Measurements from ENCODE around the gene CD99L2.

CD99L2 gene

GRCh38 chrX:150775569-150776350, 122.7 kb downstream of the CD99L2 start:
- H3K4me1 ChIP-seq (ENCODE audit: insufficient read depth, low read length): 0 out of 2 replicates have a peak, but pooled peaks cover 5% of the 10 kb centered on the region
- H3K9ac ChIP-seq (ENCODE audit: low read depth, low read length): no peak overlapping the region
- H3K36me3 ChIP-seq (ENCODE audit: insufficient read depth, low read depth, low read length): peaks cover 6% of the 10 kb centered on the region; the same call in 1 of the 2 replicates
- no peak overlapping the region for H3K27ac ChIP-seq (ENCODE audit: low read length)
- no peaks in the 10 kb centered on the region for H3K27me3 ChIP-seq (ENCODE audit: insufficient read depth, low read length)
- H3K9me3 ChIP-seq (ENCODE audit: insufficient read depth, low read depth, low read length): no peaks in the 10 kb centered on the region
- H3K4me3 ChIP-seq (ENCODE audit: low read length): no peak overlapping the region

- Histone ChIP-seq H3K4me3 (ENCODE audit: low read length) (no peak overlapping the region), H3K27ac (ENCODE audit: low read length) (no peak overlapping the region), H3K27me3 (ENCODE audit: insufficient read depth, low read length) (no peaks in the 10 kb centered on the region), H3K4me1 (ENCODE audit: insufficient read depth, low read length) (0 out of 2 replicates have a peak, but pooled peaks cover 5% of the 10 kb centered on the region), H3K9me3 (ENCODE audit: insufficient read depth, low read depth, low read length) (no peaks in the 10 kb centered on the region), H3K36me3 (ENCODE audit: insufficient read depth, low read depth, low read length) (peaks cover 6% of the 10 kb centered on the region; the same call in 1 of the 2 replicates), H3K9ac (ENCODE audit: low read depth, low read length) (no peak overlapping the region)
Measured at GRCh38 chrX:150774798-150775568, 123.5 kb downstream of the CD99L2 start.

GRCh38 chrX:150773634-150774033, 124.8 kb downstream of the CD99L2 start:
- Histone ChIP-seq H3K36me3 (ENCODE audit: insufficient read depth, low read depth, low read length) (peaks cover 6% of the 10 kb centered on the region; the same call in 1 of the 2 replicates), H3K9ac (ENCODE audit: low read depth, low read length) (no peak overlapping the region), H3K4me3 (ENCODE audit: low read length) (no peak overlapping the region), H3K4me1 (ENCODE audit: insufficient read depth, low read length) (0 out of 2 replicates have a peak, but pooled peaks cover 5% of the 10 kb centered on the region), H3K27ac (ENCODE audit: low read length) (no peak overlapping the region), H3K9me3 (ENCODE audit: insufficient read depth, low read depth, low read length) (no peaks in the 10 kb centered on the region), H3K27me3 (ENCODE audit: insufficient read depth, low read length) (no peaks in the 10 kb centered on the region)

GRCh38 chrX:150773117-150773516, 125.4 kb downstream of the CD99L2 start:
- Histone ChIP-seq H3K9ac (ENCODE audit: low read depth, low read length) (no peak overlapping the region), H3K36me3 (ENCODE audit: insufficient read depth, low read depth, low read length) (peaks cover 6% of the 10 kb centered on the region; the same call in 1 of the 2 replicates), H3K4me3 (ENCODE audit: low read length) (no peak overlapping the region), H3K27me3 (ENCODE audit: insufficient read depth, low read length) (no peaks in the 10 kb centered on the region), H3K9me3 (ENCODE audit: insufficient read depth, low read depth, low read length) (no peaks in the 10 kb centered on the region), H3K27ac (ENCODE audit: low read length) (no peak overlapping the region), H3K4me1 (ENCODE audit: insufficient read depth, low read length) (0 out of 2 replicates have a peak, but pooled peaks cover 5% of the 10 kb centered on the region)

GRCh38 chrX:150772150-150772970, 126.1 kb downstream of the CD99L2 start:
- Histone ChIP-seq H3K27me3 (ENCODE audit: insufficient read depth, low read length) (no peaks in the 10 kb centered on the region), H3K9ac (ENCODE audit: low read depth, low read length) (no peak overlapping the region), H3K27ac (ENCODE audit: low read length) (no peak overlapping the region), H3K4me1 (ENCODE audit: insufficient read depth, low read length) (0 out of 2 replicates have a peak, but pooled peaks cover 4% of the 10 kb centered on the region), H3K4me3 (ENCODE audit: low read length) (no peak overlapping the region), H3K9me3 (ENCODE audit: insufficient read depth, low read depth, low read length) (no peaks in the 10 kb centered on the region), H3K36me3 (ENCODE audit: insufficient read depth, low read depth, low read length) (peaks cover 6% of the 10 kb centered on the region; the same call in 1 of the 2 replicates)

- Histone ChIP-seq H3K36me3 (ENCODE audit: insufficient read depth, low read depth, low read length) (peaks cover 6% of the 10 kb centered on the region; the same call in 1 of the 2 replicates), H3K4me1 (ENCODE audit: insufficient read depth, low read length) (no peaks in the 10 kb centered on the region), H3K9ac (ENCODE audit: low read depth, low read length) (no peak overlapping the region), H3K9me3 (ENCODE audit: insufficient read depth, low read depth, low read length) (no peaks in the 10 kb centered on the region), H3K4me3 (ENCODE audit: low read length) (no peak overlapping the region), H3K27ac (ENCODE audit: low read length) (no peak overlapping the region), H3K27me3 (ENCODE audit: insufficient read depth, low read length) (no peaks in the 10 kb centered on the region)
Measured at GRCh38 chrX:150771116-150771515, 127.4 kb downstream of the CD99L2 start.

GRCh38 chrX:150770623-150771022, 127.8 kb downstream of the CD99L2 start:
- no peaks in the 10 kb centered on the region for H3K27me3 ChIP-seq (ENCODE audit: insufficient read depth, low read length)

GRCh38 chrX:150769408-150769807, 129.1 kb downstream of the CD99L2 start:
- Histone ChIP-seq H3K4me1 (ENCODE audit: insufficient read depth, low read length) (no peaks in the 10 kb centered on the region), H3K36me3 (ENCODE audit: insufficient read depth, low read depth, low read length) (no peaks in the 10 kb centered on the region), H3K27ac (ENCODE audit: low read length) (no peak overlapping the region), H3K4me3 (ENCODE audit: low read length) (no peak overlapping the region), H3K27me3 (ENCODE audit: insufficient read depth, low read length) (no peaks in the 10 kb centered on the region), H3K9me3 (ENCODE audit: insufficient read depth, low read depth, low read length) (no peaks in the 10 kb centered on the region), H3K9ac (ENCODE audit: low read depth, low read length) (no peak overlapping the region)

More at GRCh38 chrX:150770623-150771022, 127.8 kb downstream of the CD99L2 start:
- Histone ChIP-seq H3K4me1 (ENCODE audit: insufficient read depth, low read length) (no peaks in the 10 kb centered on the region), H3K4me3 (ENCODE audit: low read length) (no peak overlapping the region), H3K9me3 (ENCODE audit: insufficient read depth, low read depth, low read length) (no peaks in the 10 kb centered on the region), H3K27ac (ENCODE audit: low read length) (no peak overlapping the region), H3K36me3 (ENCODE audit: insufficient read depth, low read depth, low read length) (peaks cover 6% of the 10 kb centered on the region; the same call in 1 of the 2 replicates), H3K9ac (ENCODE audit: low read depth, low read length) (no peak overlapping the region)

GRCh38 chrX:150768580-150769190, 129.8 kb downstream of the CD99L2 start:
- H3K36me3 ChIP-seq (ENCODE audit: insufficient read depth, low read depth, low read length): no peaks in the 10 kb centered on the region
- H3K4me1 ChIP-seq (ENCODE audit: insufficient read depth, low read length): no peaks in the 10 kb centered on the region
- H3K9me3 ChIP-seq (ENCODE audit: insufficient read depth, low read depth, low read length): no peaks in the 10 kb centered on the region
- H3K27ac ChIP-seq (ENCODE audit: low read length): no peak overlapping the region
- no peaks in the 10 kb centered on the region for H3K27me3 ChIP-seq (ENCODE audit: insufficient read depth, low read length)
- no peak overlapping the region for H3K9ac ChIP-seq (ENCODE audit: low read depth, low read length)
- H3K4me3 ChIP-seq (ENCODE audit: low read length): no peak overlapping the region

- H3K27me3 ChIP-seq (ENCODE audit: insufficient read depth, low read length): no peaks in the 10 kb centered on the region
- no peak overlapping the region for H3K4me3 ChIP-seq (ENCODE audit: low read length)
- no peak overlapping the region for H3K27ac ChIP-seq (ENCODE audit: low read length)
- no peaks in the 10 kb centered on the region for H3K36me3 ChIP-seq (ENCODE audit: insufficient read depth, low read depth, low read length)
- no peak overlapping the region for H3K9ac ChIP-seq (ENCODE audit: low read depth, low read length)
- no peaks in the 10 kb centered on the region for H3K4me1 ChIP-seq (ENCODE audit: insufficient read depth, low read length)
- no peaks in the 10 kb centered on the region for H3K9me3 ChIP-seq (ENCODE audit: insufficient read depth, low read depth, low read length)
Measured at GRCh38 chrX:150768132-150768485, 130.4 kb downstream of the CD99L2 start.

Measured in iPS-20b (cell line).